Measurements from ENCODE around the gene HBG2.
"Not testable (repeated sequence)": the region's sequence is repeated elsewhere in the genome, so short reads cannot be mapped to it uniquely, and the experiment has no call there.

HBG2 gene

DNA sequence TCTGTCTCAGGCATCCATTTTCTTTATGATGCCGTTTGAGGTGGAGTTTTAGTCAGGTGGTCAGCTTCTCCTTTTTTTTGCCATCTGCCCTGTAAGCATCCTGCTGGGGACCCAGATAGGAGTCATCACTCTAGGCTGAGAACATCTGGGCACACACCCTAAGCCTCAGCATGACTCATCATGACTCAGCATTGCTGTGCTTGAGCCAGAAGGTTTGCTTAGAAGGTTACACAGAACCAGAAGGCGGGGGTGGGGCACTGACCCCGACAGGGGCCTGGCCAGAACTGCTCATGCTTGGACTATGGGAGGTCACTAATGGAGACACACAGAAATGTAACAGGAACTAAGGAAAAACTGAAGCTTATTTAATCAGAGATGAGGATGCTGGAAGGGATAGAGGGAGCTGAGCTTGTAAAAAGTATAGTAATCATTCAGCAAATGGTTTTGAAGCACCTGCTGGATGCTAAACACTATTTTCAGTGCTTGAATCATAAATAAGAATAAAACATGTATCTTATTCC is 26.1 kb upstream of the HBG2 start:
- DNase-seq = peak; percentile 95

DNA sequence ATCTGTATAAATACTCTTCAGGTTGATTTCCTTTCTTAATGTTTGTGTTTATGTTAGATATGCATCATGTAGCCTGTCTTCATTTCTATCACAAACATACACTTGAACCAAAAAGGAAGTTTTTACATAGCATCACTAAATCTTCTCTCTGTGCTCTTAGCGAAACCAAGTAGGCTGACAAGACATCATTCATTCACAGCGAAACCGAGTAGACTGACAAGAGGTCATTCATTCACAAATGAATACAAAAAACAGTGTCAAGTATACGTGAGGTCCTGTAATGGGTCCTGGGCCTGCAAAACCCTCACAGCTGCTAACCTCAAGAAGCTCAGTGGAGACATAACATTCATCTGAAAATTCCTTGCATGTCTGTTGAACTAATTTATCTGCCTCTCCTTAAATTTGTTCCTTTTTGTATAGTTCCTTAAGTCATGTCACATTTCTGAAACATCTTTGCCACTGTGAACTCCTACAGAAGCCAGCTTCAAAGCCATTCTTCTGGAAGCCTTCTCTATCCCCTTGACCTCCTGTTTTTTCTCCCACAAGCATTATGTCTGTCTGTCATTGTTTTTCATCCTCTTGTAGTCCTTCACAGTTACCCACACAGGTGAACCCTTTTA is 25.0 kb upstream of the HBG2 start:
- DNase-seq = no peak

DNA sequence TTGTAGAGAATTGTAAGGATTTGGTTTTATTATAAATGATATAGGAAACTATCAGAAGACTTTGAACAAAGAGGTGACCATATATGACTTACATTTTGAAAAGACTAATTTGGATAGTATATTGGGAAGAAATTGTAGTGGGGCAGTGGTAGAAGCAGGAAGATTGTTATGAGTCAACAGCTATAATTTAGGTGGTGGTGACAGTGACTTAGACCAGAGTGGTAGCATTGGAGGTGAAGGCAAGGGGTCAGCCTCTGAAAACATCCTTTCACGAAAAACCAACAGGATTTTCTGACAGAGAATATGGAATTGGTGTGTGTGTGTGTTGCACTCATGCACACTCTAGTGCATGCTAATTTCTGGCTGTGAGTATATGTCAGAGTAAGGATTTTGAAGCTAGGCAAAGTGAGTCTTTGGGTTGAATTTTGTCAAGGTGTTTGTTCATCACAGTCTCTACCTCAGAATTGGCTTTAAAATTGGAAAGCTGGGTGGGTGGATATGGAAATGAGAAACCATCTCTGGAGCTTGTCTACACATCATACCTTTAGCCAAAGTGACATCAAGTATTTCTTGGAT is 23.3 kb upstream of the HBG2 start:
- DNase-seq = no peak

DNA sequence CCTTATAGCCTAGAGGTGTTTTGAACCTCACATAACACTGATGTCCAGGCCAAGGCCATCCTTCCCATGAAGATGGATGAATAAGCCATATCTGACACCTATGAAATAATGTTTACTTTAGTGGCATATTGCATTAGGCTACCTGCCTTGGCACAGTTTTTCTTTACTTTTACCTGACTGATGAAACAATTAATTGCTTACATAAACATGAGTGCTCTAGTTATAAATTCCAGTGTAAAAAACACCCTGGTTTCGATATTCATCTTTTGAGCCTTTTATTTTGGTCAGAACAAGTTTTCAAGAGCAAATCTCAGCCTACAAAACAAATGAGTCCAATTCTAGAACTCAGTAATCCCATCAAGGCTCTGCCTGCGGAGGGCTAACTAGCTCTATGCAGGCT is 22.1 kb upstream of the HBG2 start:
- no peak for DNase-seq

DNA sequence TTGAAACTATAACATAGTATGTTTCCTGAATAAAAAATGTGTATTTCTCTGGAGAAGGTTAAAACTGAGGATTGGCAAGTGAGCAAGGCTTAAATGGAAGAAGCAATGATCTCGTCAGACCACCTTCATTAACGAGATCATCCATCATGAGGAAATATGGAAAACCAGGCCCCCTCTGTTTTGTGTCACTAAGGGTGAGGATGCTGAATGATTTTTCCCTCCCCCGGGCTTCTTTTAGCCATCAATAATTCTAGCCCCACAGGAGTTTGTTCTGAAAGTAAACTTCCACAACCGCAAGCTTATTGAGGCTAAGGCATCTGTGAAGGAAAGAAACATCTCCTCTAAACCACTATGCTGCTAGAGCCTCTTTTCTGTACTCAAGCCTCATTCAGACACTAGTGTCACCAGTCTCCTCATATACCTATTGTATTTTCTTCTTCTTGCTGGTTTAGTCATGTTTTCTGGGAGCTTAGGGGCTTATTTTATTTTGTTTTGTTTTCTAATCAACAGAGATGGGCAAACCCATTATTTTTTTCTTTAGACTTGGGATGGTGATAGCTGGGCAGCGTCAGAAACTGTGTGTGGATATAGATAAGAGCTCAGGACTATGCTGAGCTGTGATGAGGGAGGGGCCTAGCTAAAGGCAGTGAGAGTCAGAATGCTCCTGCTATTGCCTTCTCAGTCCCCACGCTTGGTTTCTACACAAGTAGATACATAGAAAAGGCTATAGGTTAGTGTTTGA is 21.0 kb upstream of the HBG2 start:
- no peak for DNase-seq

DNA sequence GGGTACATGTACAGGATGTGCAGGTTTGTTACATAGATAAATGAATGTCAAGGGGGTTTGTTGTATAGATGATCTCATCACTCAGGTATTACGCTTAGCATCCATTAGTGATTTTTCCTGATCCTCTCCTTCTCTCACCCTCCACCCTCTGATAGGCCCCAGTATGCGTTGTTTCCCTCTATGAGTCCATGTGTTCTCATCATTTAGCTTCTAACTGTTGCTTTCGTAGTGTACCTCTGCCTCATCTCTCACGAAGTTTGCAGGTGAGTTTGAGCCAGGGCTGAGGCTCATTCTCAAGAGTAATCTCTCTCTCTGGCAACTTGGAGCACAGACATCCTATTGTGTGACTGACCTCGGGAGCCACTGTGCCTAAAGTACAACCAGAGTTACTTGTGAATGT is 19.8 kb upstream of the HBG2 start:
- peak; percentile 10 for DNase-seq

DNA sequence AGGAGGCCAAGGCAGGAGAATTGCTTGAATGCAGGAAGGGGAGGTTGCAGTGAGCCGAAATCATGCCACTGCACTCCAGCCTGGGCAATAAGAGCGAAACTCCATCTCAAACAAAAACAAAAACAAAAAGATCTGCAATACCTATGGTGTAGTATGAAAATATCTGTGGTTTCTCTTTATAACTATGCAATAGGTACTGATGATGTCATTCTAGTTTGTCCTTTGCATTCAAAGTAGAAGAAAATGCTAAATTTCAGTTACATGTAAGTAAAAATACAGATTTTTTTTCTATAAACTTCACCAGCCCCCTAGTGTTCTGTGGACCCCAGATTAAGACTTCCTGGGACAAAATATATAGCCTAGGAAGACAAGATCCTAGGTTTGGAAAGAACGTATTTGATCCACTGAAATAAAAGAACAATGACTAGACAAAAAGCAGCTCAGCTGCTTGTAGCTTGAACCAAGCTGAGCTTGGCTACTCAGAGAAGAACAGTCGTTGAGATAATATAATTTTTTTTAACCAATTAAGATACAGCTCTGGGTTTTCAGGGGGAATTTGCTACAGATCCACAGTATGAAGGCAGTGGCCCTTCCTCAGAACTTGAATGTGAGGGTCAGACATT is 17.9 kb upstream of the HBG2 start:
- no peak for DNase-seq

DNA sequence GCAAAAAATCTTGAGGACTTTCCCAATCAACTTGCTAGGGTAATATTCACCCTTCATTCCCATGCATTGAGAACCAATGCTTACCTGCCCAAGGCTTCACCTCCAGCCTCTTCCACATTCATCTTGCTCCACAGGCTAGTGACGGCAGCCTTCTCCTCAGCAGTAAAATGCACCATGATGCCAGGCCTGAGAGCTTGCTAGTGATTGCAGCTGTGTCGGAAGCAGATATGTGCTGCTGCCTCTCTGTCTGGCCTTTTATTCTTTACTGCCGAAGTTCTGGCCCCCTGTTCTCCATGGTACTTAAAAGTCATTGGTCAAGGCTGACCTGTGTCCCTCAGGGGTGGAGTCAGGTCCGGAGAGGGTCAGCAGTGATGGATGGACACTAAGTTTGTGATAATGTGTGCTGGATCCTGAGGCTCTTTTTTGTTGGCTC is 15.2 kb upstream of the HBG2 start, which contains the start of gene HBE1:
Gene HBE1 (minus strand): TSS at position 231 of the 433 bp plus-strand sequence. CDS start 55 bp downstream, at position 176.
- no peak for DNase-seq

DNA sequence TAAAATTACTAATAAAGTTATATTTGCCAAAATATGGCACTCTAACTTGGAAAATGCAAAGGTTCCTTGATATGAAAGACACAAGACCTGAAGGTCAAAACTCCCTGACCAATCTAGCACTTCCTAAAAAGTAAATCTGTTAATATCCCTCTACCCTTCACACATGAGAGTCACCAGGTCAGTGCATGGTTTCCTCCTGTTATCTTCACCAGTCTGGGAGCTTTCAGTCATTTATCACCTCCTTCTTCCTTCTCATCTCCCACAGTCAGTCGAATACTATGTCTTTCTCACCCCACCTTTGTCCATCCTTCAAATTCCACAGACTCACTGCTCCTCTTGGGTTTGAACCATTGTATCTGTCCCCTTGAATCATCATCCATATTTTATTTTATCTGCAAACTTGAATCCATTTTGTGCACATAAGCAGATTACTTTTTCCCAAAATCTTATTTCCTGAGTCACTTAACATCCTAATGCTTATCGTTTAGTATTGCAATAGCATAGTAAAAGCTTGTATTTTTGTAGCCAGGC is 12.5 kb upstream of the HBG2 start:
- no peak for DNase-seq

DNA sequence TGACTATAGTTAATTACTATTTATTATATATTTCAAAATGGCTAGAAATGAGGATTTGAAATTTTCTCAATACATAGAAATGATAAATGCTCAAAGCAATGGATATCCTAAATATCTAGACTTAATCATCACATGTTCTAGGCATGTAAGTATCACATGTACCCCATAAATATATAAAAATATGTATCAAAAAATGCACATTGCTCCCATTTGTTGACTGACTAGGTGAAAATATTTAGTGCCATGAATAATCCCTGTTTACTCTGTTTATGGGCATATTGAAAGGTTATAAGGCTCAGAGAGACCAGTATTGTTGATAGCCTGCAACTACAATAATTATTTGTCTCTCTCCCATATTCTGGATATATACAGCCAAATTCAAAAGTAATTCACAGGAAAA is 12.0 kb upstream of the HBG2 start:
- DNase-seq = no peak

DNA sequence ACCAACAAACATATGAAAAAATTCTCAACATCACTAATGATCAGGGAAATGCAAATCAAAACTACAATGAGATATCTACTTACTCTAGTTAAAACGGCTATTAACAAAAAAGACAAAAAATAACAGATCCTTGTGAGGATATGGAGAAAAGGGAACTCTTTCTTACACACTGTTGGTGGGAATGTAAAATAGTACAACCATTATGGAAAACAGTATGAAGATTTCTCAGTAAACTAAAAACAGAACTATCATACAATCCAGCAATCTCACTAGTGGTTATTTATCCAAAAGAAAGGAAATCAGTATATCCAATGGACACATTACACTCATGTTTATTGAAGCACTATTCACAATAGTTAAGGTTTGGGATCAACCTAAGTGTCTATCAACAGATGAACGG is 11.3 kb upstream of the HBG2 start:
- no peak for DNase-seq

DNA sequence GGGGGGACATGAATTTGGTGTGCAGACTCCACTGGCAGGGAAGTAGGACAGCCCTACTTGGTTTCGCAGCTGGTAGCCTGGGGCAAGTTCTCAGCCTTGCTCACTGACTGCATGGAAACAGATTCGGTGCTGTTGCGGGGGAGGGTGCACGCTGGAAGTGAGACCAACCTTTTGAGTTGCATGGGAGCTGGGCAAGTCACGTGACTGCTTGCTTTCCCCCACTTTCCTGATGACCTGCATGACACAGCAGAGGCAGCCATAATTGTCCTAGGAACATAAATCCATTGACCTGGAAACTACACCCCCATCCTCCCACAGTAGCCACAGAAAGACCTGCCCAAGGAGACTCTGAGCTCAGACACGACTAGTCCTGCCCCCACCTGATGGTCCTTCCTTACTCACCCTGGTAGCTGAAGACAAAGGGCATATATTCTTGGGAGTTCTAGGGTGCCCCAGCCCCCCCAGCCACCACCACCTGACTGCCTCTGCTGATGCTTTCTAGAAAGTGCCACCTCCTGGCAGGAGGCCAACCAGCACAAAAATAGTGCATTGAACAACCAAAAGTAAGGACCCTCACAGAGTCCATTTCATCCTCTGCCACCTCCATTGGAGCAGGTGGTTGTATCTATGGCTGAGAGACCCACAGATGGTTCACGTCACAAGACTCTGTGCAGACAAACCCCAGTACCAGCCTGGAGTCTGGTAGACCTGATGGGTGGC is 4.1 kb upstream of the HBG2 start:
- DNase-seq = no peak

DNA sequence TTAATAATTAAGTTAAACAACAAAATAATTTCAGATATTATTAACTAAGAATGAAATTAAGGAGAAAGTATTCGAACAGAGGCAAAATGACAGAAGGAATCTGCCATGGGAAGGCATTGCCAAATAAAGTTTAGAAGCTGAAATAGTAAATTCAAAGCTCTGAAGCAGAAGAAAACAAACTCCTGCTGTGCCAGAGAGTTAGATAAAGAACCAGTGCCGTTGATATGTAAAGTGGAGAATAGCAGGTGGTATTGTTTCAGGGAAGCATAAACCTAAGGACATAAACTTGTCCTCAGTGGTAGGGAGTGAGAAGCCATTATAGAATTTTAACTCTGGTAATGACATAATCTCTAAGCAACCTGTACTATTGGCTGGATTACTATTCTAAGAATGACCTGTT is 2.7 kb upstream of the HBG2 start:
- no peak for DNase-seq

DNA sequence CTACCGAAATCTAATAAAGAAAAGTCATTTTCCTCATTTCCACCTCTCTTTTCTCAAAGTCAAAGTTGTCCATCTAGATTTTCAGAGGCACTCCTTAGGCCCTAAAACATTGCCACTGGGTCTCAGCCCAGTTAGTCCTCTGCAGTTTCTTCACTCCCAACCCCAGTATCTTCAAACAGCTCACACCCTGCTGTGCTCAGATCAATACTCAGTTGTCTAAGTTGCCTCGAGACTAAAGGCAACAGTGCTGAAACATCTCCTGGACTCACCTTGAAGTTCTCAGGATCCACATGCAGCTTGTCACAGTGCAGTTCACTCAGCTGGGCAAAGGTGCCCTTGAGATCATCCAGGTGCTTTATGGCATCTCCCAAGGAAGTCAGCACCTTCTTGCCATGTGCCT is 558 bp downstream of the HBG2 start:
- DNase-seq = not testable (repeated sequence)

DNA sequence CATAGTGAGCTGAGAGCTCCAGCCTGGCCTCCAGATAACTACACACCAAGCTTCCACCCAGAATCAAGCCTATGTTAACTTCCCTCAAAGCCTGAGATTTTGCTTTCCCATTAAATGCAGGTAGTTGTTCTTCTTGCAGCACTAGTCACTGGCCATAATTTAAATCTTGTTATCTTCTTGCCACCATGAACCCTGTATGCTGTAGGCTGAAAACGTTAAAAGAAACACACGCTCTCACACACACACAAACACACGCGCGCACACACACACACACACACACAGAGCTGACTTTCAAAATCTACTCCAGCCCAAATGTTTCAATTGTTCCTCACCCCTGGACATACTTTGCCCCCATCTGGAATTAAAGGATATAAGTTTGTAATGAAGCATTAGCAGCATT is 1.1 kb downstream of the HBG2 start:
- DNase-seq = not testable (repeated sequence)

DNA sequence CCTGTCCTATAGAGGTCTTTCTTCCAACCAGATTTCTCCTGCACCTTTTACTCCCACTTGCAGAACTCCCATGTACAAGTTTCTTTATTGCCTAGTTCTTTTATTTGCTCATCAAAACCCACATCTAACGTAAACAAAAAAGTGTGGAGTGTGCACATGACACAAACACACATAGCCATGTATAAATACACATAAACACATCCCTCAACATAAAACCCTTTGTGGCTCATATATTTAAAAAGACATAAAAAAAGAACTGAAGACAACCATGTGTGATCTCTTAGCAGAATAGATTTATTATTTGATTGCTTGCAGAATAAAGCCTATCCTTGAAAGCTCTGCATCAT is 1.7 kb downstream of the HBG2 start:
- DNase-seq = no peak

DNA sequence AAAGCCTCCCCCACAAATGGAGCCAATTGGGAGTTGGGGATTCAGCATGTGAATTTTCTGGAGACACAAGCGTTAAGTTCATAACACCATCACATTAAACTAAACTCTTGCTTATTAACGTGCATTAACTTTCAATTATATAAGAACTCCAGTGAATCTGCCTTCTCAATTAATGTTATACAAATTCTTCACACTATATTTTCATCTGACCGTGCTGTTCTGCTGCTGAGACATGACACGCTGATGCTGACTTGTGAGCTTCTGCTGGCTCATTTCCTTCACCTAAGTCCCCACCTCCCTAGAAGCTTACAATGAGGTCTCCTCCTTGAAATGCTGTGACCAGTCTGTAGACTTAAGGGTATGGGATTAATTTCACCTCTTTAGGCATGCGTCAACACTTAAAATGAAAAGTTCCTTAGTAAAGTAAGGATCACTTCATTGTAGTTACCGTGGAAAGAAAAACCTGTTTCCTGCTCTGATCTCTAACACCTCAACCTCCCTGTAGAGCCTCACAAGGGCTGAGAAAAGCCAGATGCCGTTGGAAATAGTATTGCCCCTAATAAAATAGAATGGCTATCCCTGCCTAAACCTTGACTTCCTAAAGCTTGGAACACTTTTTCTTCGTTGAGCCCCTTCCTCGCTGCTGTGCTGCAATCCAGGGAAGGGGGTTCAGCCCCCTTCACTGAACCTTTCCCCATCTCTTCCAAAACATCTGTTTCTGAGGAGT is 2.2 kb downstream of the HBG2 start:
- no peak for DNase-seq

DNA sequence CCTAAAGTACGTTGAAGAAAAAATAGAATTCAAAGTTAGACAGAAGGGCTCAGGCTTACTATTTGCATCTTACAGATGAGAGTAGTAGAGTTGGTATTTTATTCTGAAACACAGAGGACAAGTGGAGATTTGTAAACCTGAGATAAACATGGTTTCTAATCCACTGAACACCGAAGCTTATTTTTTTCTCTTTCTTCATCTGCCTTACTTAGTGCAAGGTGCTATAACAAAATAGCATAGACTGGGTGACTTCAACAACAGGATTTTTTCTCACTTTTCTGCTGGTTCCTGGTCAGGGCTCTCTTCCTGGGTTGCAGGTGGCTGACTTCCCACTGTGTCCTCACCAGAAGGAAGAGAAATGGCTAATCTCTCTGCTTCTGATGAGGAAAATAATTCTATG is 2.8 kb downstream of the HBG2 start:
- no peak for DNase-seq

DNA sequence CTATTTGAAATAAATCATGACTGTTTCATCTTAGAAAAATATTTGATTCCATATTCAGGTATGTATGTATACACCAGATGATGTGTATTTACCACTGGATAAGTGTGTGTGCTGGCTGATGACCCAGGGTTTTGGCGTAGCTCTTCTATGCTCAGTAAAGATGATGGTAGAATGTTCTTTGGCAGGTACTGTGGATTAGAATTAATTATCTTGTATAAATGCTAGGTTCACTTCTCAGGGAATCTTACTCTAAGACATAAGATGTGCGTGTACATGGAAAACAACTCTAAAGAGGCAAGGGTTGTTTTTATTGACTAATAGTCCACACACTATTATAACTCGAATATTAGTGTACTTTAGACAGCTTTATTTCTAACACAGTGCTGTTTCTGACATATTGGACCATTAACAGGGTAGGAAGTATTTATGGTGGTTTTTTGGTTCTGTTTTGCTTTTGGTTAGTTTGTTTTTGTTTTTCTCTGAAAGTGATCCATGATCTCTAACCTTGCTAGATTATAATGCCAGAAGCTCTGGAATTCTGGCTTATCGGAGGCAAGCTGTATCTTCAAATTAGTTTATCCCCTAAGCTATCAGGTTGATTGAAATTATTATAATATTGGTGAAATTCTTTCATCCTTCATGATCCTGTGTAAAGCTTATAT is 3.9 kb downstream of the HBG2 start:
- no peak for DNase-seq

DNA sequence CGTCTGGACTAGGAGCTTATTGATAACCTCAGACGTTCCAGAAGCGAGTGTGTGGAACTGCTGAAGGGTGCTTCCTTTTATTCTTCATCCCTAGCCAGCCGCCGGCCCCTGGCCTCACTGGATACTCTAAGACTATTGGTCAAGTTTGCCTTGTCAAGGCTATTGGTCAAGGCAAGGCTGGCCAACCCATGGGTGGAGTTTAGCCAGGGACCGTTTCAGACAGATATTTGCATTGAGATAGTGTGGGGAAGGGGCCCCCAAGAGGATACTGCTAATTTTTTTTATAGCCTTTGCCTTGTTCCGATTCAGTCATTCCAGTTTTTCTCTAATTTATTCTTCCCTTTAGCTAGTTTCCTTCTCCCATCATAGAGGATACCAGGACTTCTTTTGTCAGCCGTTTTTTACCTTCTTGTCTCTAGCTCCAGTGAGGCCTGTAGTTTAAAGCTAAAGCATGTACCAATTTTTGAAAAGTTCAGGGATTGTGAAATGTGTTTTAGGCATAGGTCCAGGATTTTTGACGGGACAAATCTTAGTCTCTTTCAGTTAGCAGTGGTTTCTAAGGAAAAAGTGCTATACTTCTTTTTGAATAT is 4.7 kb downstream of the HBG2 start, which contains the start of gene HBG1:
Gene HBG1 (minus strand): TSS at position 51 of the 590 bp plus-strand sequence. CDS start 53 bp downstream, outside the sequence.
- not testable (repeated sequence) for DNase-seq

DNA sequence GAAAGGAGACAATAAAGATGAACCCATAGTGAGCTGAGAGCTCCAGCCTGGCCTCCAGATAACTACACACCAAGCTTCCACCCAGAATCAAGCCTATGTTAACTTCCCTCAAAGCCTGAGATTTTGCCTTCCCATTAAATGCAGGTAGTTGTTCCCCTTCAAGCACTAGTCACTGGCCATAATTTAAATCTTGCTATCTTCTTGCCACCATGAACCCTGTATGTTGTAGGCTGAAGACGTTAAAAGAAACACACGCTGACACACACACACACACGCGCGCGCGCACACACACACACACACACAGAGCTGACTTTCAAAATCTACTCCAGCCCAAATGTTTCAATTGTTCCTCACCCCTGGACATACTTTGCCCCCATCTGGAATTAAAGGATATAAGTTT is 6.1 kb downstream of the HBG2 start:
- not testable (repeated sequence) for DNase-seq

Measured in NCI-H226 (cell line).